ENCODE measurements around the gene SLC13A5.

DNA sequence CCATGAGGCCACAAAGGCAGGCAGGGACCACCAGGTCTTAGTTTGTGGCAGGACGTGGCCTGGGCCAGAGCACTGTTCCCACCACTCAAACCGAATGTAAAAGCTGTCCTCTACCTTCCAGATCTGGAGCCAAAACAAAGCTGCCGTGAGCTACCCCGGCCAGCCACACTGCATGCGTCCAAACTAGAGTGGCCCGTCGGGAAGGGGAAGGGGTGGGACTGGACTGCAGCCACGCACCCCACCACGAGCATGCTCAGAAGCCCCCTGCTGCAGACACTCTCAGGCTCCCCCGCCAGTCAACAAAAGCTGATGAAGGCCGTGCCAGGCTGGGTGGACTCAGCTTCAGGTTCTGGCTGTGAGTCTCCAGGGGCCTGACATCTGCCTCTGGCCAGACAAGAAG, 15.2 kb downstream of the SLC13A5 start:
- TF ChIP-seq, protein P1, sequence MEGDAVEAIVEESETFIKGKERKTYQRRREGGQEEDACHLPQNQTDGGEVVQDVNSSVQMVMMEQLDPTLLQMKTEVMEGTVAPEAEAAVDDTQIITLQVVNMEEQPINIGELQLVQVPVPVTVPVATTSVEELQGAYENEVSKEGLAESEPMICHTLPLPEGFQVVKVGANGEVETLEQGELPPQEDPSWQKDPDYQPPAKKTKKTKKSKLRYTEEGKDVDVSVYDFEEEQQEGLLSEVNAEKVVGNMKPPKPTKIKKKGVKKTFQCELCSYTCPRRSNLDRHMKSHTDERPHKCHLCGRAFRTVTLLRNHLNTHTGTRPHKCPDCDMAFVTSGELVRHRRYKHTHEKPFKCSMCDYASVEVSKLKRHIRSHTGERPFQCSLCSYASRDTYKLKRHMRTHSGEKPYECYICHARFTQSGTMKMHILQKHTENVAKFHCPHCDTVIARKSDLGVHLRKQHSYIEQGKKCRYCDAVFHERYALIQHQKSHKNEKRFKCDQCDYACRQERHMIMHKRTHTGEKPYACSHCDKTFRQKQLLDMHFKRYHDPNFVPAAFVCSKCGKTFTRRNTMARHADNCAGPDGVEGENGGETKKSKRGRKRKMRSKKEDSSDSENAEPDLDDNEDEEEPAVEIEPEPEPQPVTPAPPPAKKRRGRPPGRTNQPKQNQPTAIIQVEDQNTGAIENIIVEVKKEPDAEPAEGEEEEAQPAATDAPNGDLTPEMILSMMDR (IDR thresholded peaks at IDR 0.05), result no peak
- no peak for TF ChIP-seq EZH2 (IDR thresholded peaks at IDR 0.05; ENCODE audit: borderline replicate concordance, insufficient read depth, low read depth, low read length, poor library complexity, severe bottlenecking)

Data from B cell (primary cell).